ENCODE data around the gene SCAP.
A peak's percentile ranks its signal among the peaks of the same experiment; 100 is the strongest.

SCAP gene

GRCh38 chr3:47380601-47381316 lies 95.0 kb downstream of the SCAP start, which contains the start of gene PTPN23:
PTPN23 (plus strand) TSS chr3:47381021; CDS start chr3:47381097, 76 bp downstream.
- TF ChIP-seq CTCF (IDR thresholded peaks at IDR 0.05; ENCODE audit: low read depth, low read length), result no peak
- H3K4me3 ChIP-seq (ENCODE audit: low read depth, low read length), result peak within 1 kb of the TSS; percentile 94

GRCh38 chr3:47380026-47380600 lies 95.6 kb downstream of the SCAP start:
- no peak for TF ChIP-seq CTCF (IDR thresholded peaks at IDR 0.05; ENCODE audit: low read depth, low read length)

GRCh38 chr3:47379411-47379899 lies 96.3 kb downstream of the SCAP start:
- H3K4me3 ChIP-seq (ENCODE audit: low read depth, low read length), result peak overlapping the region; percentile 94
- no peak for TF ChIP-seq CTCF (IDR thresholded peaks at IDR 0.05; ENCODE audit: low read depth, low read length)

More at GRCh38 chr3:47380026-47380600, 95.6 kb downstream of the SCAP start:
- peak overlapping the region; percentile 94 for H3K4me3 ChIP-seq (ENCODE audit: low read depth, low read length)

- no peak for TF ChIP-seq CTCF (IDR thresholded peaks at IDR 0.05; ENCODE audit: low read depth, low read length)
- no peak overlapping the region for H3K4me3 ChIP-seq (ENCODE audit: low read depth, low read length)
These were observed 96.9 kb downstream of the SCAP start for GRCh38 chr3:47378869-47379268.

GRCh38 chr3:47377186-47377585 lies 98.6 kb downstream of the SCAP start:
- no peak overlapping the region for H3K4me3 ChIP-seq (ENCODE audit: low read depth, low read length)
- no peak for TF ChIP-seq CTCF (IDR thresholded peaks at IDR 0.05; ENCODE audit: low read depth, low read length)

GRCh38 chr3:47376393-47376792 lies 99.3 kb downstream of the SCAP start:
- TF ChIP-seq CTCF (IDR thresholded peaks at IDR 0.05; ENCODE audit: low read depth, low read length), result no peak
- no peak overlapping the region for H3K4me3 ChIP-seq (ENCODE audit: low read depth, low read length)

- H3K4me3 ChIP-seq (ENCODE audit: low read depth, low read length), result no peak overlapping the region
- TF ChIP-seq CTCF (IDR thresholded peaks at IDR 0.05; ENCODE audit: low read depth, low read length), result no peak
These were observed 101.2 kb downstream of the SCAP start for GRCh38 chr3:47374587-47374986.
